Measurements from ENCODE around the gene SETD7.

DNA sequence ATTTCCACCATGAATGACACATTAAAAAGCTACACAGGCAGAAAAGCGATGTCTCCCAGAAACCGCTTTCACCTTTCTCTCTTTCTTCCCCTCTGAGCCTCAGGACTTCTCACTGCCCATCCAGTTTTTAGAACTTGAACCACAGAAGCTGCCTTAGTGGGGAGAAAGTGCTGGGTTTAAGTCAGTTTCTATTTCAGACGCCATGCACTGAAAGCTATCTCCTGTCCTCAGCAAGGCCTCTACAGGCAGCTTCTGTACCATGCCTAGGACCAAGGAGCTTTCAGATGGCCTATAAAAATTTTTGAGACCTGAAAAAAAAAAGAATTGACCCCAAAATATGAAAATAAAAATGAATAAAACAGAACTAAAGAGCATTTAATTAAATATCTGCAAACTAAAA, 67.6 kb downstream of the SETD7 start:
- TF ChIP-seq CTCF (IDR thresholded peaks at IDR 0.05): no peak
- no peak for TF ChIP-seq POLR2AphosphoS5 (IDR thresholded peaks at IDR 0.05)
